ENCODE measurements around the gene SYP. TPM values are rescaled to one million over a fixed set of nuclear protein-coding genes. Genes with fewer than 3 reads are reported as not detected.
"Not testable (repeated sequence)": the region's sequence is repeated elsewhere in the genome, so short reads cannot be mapped to it uniquely, and the experiment has no call there.

SYP gene
- polyA plus RNA-seq, 1 of the 3 experiments (the other 2 are of a cell fraction), result 0.76 TPM

DNA sequence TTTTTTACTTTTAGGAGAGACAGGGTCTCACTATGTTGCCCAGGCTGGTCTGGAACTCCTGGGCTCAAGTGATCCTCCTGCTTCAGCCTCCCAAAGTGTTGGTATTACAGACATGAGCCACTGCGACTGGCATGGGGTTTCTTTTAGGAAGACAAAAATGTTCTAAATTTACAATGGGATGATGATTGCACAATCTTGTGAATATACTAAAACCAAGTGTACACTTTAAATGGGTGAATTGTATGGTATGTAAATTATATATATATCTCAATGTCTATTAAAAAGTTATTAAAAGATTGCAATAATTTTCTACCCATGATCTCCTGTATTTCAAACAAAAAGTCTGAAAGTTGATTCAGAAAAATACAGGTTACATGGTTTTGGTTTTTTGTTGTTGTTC, 46.5 kb downstream of the SYP start:
- CTCF ChIA-PET, result no interaction called here

DNA sequence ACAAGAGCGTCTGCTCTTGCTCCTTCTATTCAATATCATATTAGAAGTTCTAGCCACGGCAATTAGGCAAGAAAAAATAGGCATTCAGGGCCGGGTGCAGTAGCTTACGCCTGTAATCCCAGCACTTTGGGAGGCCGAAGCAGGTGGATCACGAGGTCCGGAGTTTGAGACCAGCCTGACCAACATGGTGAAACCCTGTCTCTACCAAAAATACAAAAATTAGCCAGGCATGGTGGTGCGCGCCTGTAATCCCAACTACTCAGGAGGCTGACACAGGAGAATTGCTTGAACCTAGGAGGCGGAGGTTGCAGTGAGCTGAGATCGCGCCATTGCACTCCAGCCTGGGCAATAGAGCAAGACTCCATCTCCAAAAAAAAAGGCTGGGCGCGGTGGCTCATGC, 50.7 kb downstream of the SYP start:
- H3K4me1 ChIP-seq (ENCODE audit: control insufficient read depth in 1 of 2, insufficient read depth in 2 of 2, low read depth in 1 of 2, low read length in 1 of 2); H3F3A ChIP-seq (replicated peaks; ENCODE audit: insufficient read depth); H3K9me3 ChIP-seq; H3K79me2 ChIP-seq (ENCODE audit: insufficient read depth); POLR2A ChIA-PET; DNase-seq; H3K4me3 ChIP-seq (ENCODE audit: low read depth in 2 of 2, low read length in 1 of 2); H4K20me1 ChIP-seq (ENCODE audit: insufficient read depth); H3K36me3 ChIP-seq (replicated peaks in 1 of 2; ENCODE audit: control insufficient read depth in 1 of 2, insufficient read depth in 2 of 2, low read length in 1 of 2); H3K27ac ChIP-seq (ENCODE audit: low read depth in 2 of 2, low read length in 1 of 2); H2AFZ ChIP-seq (ENCODE audit: low read depth); H3K4me2 ChIP-seq; H3K9ac ChIP-seq; H3K9me2 ChIP-seq: not testable (repeated sequence)
- 74% methylated on average over 14 of the region's 14 CpGs for WGBS (ENCODE audit: low lambda C conversion rate)
- CTCF ChIA-PET, result interaction anchor here (1.3 kb wide), 1 partner anchor 14 kb away, joined by 4 read pairs; no protein-coding TSS in a partner anchor
- H3K27me3 ChIP-seq (ENCODE audit: insufficient read depth), result peaks cover 24% of the 10 kb centered on the region

More for the DNA sequence above, 46.5 kb downstream of the SYP start:
- no peaks in the 10 kb centered on the region for H3K9me3 ChIP-seq
- H3K4me3 ChIP-seq (ENCODE audit: low read depth in 2 of 2, low read length in 1 of 2), result no peak overlapping the region
- no peaks in the 10 kb centered on the region for H3K9me2 ChIP-seq
- H3K79me2 ChIP-seq (ENCODE audit: insufficient read depth), result no peaks in the 10 kb centered on the region
- no peak overlapping the region for H3K9ac ChIP-seq
- no peaks in the 10 kb centered on the region for H4K20me1 ChIP-seq (ENCODE audit: insufficient read depth)
- 56% methylated on average over 1 of the region's 1 CpG for WGBS (ENCODE audit: low lambda C conversion rate)
- POLR2A ChIA-PET, result no interaction called here
- peaks cover 3% of the 10 kb centered on the region for H3F3A ChIP-seq (replicated peaks; ENCODE audit: insufficient read depth)
- no peaks in the 10 kb centered on the region; a peak in 1 of 4 replicates for H3K4me1 ChIP-seq (ENCODE audit: control insufficient read depth in 1 of 2, insufficient read depth in 2 of 2, low read depth in 1 of 2, low read length in 1 of 2)
- H3K4me2 ChIP-seq, result no peak overlapping the region
- H3K36me3 ChIP-seq (replicated peaks in 1 of 2; ENCODE audit: control insufficient read depth in 1 of 2, insufficient read depth in 2 of 2, low read length in 1 of 2), result no peaks in the 10 kb centered on the region
- TF ChIP-seq, protein P1, sequence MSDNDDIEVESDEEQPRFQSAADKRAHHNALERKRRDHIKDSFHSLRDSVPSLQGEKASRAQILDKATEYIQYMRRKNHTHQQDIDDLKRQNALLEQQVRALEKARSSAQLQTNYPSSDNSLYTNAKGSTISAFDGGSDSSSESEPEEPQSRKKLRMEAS (IDR thresholded peaks at IDR 0.05; ENCODE audit: low read depth), result no peak
- no peak for TF ChIP-seq JUND (IDR thresholded peaks at IDR 0.05)
- peaks cover 15% of the 10 kb centered on the region; the same call in 1 of the 2 replicates for H3K27me3 ChIP-seq (ENCODE audit: insufficient read depth)
- H3K27ac ChIP-seq (ENCODE audit: low read depth in 2 of 2, low read length in 1 of 2), result no peak overlapping the region
- DNase-seq, result no peak
- H2AFZ ChIP-seq (ENCODE audit: low read depth), result no peak overlapping the region

DNA sequence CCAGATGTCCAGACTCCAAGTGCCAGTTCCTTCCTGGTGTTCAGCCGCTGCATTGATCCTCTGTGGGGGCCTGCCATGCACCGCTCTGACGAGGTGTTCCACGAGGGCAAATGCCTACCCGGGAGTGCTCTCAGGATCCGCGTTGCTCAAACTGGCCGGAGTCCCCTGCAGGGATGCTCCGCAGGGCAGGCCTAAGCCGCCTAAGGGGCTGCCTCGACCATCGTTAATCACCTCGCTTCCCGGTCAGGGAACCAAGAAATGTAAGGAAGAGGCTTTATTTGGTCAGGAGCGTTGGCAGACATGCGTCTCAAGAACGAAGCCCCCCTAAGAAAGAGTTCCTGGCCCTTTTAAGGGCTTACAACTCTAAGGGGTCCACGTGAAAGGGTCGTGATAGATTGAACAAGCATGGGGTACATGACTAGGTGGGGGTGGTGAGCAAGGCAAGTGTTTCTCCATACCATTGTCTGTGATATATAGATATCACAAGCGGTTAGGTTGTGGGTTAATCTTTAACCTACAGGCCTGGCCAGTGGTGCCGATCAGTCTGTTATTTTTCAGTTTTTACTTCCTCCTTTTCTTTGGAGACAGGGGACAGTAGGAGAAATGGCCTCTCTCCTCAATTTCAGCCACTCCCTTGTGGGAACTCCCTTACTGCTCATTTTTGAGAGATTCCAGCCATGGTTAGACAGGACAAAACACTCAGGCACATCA, 51.4 kb downstream of the SYP start:
- DNase-seq; H3K79me2 ChIP-seq (ENCODE audit: insufficient read depth); H3K4me2 ChIP-seq; H3K27ac ChIP-seq (ENCODE audit: low read depth in 2 of 2, low read length in 1 of 2); H3K4me3 ChIP-seq (ENCODE audit: low read depth in 2 of 2, low read length in 1 of 2); H3K9me3 ChIP-seq; H4K20me1 ChIP-seq (ENCODE audit: insufficient read depth); POLR2A ChIA-PET; H3F3A ChIP-seq (replicated peaks; ENCODE audit: insufficient read depth); H3K4me1 ChIP-seq (ENCODE audit: control insufficient read depth in 1 of 2, insufficient read depth in 2 of 2, low read depth in 1 of 2, low read length in 1 of 2); H2AFZ ChIP-seq (ENCODE audit: low read depth); H3K36me3 ChIP-seq (replicated peaks in 1 of 2; ENCODE audit: control insufficient read depth in 1 of 2, insufficient read depth in 2 of 2, low read length in 1 of 2); H3K9ac ChIP-seq; H3K9me2 ChIP-seq: not testable (repeated sequence)
- peaks cover 24% of the 10 kb centered on the region for H3K27me3 ChIP-seq (ENCODE audit: insufficient read depth)
- 52% methylated on average over 16 of the region's 21 CpGs for WGBS (ENCODE audit: low lambda C conversion rate)
- CTCF ChIA-PET, result interaction anchor here (1.3 kb wide), 1 partner anchor 15 kb away, joined by 4 read pairs; no protein-coding TSS in a partner anchor

DNA sequence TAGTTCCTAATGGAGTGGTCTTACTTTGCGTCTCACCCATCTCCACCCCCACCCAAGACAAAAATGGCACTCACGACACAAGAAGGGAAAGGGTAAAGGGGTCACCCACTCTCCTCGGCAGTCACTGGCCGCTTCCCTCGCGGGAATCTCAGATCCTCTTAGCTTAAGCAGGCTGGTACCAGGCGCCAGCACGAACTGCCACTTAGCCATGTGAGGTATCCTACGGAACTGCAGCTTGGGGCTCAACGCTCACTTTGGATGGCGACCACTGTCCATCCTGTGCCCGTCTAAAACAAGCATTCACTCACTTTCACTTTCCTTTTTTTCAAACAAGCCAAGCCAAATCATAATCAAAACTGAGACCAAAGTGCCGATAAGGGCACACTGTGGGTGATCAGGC, 52.1 kb downstream of the SYP start:
- Histone ChIP-seq H3K27ac (ENCODE audit: low read depth in 2 of 2, low read length in 1 of 2) (no peak overlapping the region), H3K27me3 (ENCODE audit: insufficient read depth) (peaks cover 24% of the 10 kb centered on the region), H3K9ac (no peak overlapping the region), H3K9me2 (no peaks in the 10 kb centered on the region), H2AFZ (ENCODE audit: low read depth) (no peak overlapping the region), H3K4me2 (no peak overlapping the region; the same call in 1 of the 2 replicates), H3F3A (replicated peaks; ENCODE audit: insufficient read depth) (no peaks in the 10 kb centered on the region), H4K20me1 (ENCODE audit: insufficient read depth) (no peaks in the 10 kb centered on the region), H3K4me3 (ENCODE audit: low read depth in 2 of 2, low read length in 1 of 2) (no peak overlapping the region), H3K79me2 (ENCODE audit: insufficient read depth) (no peaks in the 10 kb centered on the region), H3K4me1 (ENCODE audit: control insufficient read depth in 1 of 2, insufficient read depth in 2 of 2, low read depth in 1 of 2, low read length in 1 of 2) (no peaks in the 10 kb centered on the region), H3K36me3 (replicated peaks in 1 of 2; ENCODE audit: control insufficient read depth in 1 of 2, insufficient read depth in 2 of 2, low read length in 1 of 2) (no peaks in the 10 kb centered on the region), H3K9me3 (no peaks in the 10 kb centered on the region)
- DNase-seq, result no peak
- ChIA-PET CTCF (no interaction called here), POLR2A (no interaction called here)
- WGBS (ENCODE audit: low lambda C conversion rate), result 63% methylated on average over 13 of the region's 13 CpGs
- TF ChIP-seq, protein P2, sequence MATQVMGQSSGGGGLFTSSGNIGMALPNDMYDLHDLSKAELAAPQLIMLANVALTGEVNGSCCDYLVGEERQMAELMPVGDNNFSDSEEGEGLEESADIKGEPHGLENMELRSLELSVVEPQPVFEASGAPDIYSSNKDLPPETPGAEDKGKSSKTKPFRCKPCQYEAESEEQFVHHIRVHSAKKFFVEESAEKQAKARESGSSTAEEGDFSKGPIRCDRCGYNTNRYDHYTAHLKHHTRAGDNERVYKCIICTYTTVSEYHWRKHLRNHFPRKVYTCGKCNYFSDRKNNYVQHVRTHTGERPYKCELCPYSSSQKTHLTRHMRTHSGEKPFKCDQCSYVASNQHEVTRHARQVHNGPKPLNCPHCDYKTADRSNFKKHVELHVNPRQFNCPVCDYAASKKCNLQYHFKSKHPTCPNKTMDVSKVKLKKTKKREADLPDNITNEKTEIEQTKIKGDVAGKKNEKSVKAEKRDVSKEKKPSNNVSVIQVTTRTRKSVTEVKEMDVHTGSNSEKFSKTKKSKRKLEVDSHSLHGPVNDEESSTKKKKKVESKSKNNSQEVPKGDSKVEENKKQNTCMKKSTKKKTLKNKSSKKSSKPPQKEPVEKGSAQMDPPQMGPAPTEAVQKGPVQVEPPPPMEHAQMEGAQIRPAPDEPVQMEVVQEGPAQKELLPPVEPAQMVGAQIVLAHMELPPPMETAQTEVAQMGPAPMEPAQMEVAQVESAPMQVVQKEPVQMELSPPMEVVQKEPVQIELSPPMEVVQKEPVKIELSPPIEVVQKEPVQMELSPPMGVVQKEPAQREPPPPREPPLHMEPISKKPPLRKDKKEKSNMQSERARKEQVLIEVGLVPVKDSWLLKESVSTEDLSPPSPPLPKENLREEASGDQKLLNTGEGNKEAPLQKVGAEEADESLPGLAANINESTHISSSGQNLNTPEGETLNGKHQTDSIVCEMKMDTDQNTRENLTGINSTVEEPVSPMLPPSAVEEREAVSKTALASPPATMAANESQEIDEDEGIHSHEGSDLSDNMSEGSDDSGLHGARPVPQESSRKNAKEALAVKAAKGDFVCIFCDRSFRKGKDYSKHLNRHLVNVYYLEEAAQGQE (IDR thresholded peaks at IDR 0.05; ENCODE audit: low read depth, low read length), result no peak
- TF ChIP-seq RAD21 (IDR thresholded peaks at IDR 0.05; ENCODE audit: low read length) (no peak), YY1 (IDR thresholded peaks at IDR 0.05; ENCODE audit: low read depth) (no peak), POLR2AphosphoS5 (IDR thresholded peaks at IDR 0.05; ENCODE audit: low read depth, low read length) (no peak), RXRA (IDR thresholded peaks at IDR 0.05; ENCODE audit: borderline replicate concordance, low read depth) (no peak), MXI1 (IDR thresholded peaks at IDR 0.05; ENCODE audit: low read depth, low read length) (no peak), ZBTB33 (IDR thresholded peaks at IDR 0.05; ENCODE audit: borderline replicate concordance, low read depth) (no peak)
- TF ChIP-seq, protein P1 (IDR thresholded peaks at IDR 0.05; ENCODE audit: low read depth), result no peak

Data from SK-N-SH (cell line).